ENCODE results near the gene ZNF500. TPM values are rescaled to one million over a fixed set of nuclear protein-coding genes. Genes with fewer than 3 reads are reported as not detected.
A peak's percentile ranks its signal among the peaks of the same experiment; 100 is the strongest.

ZNF500 gene
- total and polyA plus RNA-seq, 10 of the 15 experiments (the other 5 are each of a cell fraction or from before 2014, with no cell fraction given): 0.99 to 13.1 (median 5.5) TPM

DNA sequence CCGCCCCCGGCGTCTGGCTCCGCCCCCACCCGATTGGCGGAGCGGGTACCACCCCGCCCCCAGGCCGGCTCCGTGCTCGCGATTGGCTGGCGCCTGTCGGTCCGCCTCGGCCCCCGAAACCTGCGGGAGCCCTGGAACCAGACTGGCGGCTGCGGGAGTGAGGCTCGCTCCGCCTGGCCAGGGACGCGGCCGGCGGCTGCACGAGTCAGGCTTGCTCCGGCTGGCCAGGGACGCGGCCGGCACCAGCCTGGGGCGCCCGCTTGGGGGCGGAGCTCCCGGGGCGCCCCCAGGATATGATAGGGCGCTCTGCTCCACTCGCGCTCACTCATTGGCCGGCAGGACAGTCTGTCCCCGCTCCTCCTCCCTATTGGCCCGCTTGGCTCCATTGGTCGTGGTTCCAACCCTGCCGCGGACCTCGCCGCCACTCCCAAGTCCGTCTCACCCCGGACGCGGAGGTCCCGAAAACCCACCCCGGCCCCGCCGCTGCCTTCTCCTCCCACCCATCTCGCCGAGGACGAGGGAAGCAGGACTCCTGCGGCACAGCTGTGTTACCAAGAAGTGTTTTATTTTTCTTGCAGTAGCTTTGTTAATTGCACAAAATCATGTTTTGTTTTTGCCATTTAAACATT is 35.8 kb upstream of the ZNF500 start (continued):
- TF ChIP-seq, protein P1, sequence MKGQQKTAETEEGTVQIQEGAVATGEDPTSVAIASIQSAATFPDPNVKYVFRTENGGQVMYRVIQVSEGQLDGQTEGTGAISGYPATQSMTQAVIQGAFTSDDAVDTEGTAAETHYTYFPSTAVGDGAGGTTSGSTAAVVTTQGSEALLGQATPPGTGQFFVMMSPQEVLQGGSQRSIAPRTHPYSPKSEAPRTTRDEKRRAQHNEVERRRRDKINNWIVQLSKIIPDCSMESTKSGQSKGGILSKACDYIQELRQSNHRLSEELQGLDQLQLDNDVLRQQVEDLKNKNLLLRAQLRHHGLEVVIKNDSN (IDR thresholded peaks at IDR 0.05; ENCODE audit: borderline replicate concordance, extremely low read length, insufficient read depth, low read depth, low read length): no peak
- no peak for TF ChIP-seq NBN (IDR thresholded peaks at IDR 0.05)
- no peak for TF ChIP-seq MXI1 (IDR thresholded peaks at IDR 0.05; ENCODE audit: low read depth, low read length)
- no peak for TF ChIP-seq RB1 (IDR thresholded peaks at IDR 0.05; ENCODE audit: borderline replicate concordance)
- no peak for TF ChIP-seq JUNB (IDR thresholded peaks at IDR 0.05)
- TF ChIP-seq, protein P2, sequence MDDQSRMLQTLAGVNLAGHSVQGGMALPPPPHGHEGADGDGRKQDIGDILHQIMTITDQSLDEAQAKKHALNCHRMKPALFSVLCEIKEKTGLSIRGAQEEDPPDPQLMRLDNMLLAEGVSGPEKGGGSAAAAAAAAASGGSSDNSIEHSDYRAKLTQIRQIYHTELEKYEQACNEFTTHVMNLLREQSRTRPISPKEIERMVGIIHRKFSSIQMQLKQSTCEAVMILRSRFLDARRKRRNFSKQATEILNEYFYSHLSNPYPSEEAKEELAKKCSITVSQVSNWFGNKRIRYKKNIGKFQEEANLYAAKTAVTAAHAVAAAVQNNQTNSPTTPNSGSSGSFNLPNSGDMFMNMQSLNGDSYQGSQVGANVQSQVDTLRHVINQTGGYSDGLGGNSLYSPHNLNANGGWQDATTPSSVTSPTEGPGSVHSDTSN (IDR thresholded peaks at IDR 0.05; ENCODE audit: insufficient replicate concordance, low read depth, low read length): peak; percentile 97
- TF ChIP-seq, protein P3, sequence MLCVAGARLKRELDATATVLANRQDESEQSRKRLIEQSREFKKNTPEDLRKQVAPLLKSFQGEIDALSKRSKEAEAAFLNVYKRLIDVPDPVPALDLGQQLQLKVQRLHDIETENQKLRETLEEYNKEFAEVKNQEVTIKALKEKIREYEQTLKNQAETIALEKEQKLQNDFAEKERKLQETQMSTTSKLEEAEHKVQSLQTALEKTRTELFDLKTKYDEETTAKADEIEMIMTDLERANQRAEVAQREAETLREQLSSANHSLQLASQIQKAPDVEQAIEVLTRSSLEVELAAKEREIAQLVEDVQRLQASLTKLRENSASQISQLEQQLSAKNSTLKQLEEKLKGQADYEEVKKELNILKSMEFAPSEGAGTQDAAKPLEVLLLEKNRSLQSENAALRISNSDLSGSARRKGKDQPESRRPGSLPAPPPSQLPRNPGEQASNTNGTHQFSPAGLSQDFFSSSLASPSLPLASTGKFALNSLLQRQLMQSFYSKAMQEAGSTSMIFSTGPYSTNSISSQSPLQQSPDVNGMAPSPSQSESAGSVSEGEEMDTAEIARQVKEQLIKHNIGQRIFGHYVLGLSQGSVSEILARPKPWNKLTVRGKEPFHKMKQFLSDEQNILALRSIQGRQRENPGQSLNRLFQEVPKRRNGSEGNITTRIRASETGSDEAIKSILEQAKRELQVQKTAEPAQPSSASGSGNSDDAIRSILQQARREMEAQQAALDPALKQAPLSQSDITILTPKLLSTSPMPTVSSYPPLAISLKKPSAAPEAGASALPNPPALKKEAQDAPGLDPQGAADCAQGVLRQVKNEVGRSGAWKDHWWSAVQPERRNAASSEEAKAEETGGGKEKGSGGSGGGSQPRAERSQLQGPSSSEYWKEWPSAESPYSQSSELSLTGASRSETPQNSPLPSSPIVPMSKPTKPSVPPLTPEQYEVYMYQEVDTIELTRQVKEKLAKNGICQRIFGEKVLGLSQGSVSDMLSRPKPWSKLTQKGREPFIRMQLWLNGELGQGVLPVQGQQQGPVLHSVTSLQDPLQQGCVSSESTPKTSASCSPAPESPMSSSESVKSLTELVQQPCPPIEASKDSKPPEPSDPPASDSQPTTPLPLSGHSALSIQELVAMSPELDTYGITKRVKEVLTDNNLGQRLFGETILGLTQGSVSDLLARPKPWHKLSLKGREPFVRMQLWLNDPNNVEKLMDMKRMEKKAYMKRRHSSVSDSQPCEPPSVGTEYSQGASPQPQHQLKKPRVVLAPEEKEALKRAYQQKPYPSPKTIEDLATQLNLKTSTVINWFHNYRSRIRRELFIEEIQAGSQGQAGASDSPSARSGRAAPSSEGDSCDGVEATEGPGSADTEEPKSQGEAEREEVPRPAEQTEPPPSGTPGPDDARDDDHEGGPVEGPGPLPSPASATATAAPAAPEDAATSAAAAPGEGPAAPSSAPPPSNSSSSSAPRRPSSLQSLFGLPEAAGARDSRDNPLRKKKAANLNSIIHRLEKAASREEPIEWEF (IDR thresholded peaks at IDR 0.05; ENCODE audit: insufficient replicate concordance, low read depth, low read length): no peak
- peak; percentile 28; the same call in 1 of the 2 replicates for TF ChIP-seq CREB1 (IDR thresholded peaks at IDR 0.05; ENCODE audit: low read depth)
- TF ChIP-seq, protein P4, sequence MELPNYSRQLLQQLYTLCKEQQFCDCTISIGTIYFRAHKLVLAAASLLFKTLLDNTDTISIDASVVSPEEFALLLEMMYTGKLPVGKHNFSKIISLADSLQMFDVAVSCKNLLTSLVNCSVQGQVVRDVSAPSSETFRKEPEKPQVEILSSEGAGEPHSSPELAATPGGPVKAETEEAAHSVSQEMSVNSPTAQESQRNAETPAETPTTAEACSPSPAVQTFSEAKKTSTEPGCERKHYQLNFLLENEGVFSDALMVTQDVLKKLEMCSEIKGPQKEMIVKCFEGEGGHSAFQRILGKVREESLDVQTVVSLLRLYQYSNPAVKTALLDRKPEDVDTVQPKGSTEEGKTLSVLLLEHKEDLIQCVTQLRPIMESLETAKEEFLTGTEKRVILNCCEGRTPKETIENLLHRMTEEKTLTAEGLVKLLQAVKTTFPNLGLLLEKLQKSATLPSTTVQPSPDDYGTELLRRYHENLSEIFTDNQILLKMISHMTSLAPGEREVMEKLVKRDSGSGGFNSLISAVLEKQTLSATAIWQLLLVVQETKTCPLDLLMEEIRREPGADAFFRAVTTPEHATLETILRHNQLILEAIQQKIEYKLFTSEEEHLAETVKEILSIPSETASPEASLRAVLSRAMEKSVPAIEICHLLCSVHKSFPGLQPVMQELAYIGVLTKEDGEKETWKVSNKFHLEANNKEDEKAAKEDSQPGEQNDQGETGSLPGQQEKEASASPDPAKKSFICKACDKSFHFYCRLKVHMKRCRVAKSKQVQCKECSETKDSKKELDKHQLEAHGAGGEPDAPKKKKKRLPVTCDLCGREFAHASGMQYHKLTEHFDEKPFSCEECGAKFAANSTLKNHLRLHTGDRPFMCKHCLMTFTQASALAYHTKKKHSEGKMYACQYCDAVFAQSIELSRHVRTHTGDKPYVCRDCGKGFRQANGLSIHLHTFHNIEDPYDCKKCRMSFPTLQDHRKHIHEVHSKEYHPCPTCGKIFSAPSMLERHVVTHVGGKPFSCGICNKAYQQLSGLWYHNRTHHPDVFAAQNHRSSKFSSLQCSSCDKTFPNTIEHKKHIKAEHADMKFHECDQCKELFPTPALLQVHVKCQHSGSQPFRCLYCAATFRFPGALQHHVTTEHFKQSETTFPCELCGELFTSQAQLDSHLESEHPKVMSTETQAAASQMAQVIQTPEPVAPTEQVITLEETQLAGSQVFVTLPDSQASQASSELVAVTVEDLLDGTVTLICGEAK (IDR thresholded peaks at IDR 0.05; ENCODE audit: borderline replicate concordance): no peak
- TF ChIP-seq, protein P5, sequence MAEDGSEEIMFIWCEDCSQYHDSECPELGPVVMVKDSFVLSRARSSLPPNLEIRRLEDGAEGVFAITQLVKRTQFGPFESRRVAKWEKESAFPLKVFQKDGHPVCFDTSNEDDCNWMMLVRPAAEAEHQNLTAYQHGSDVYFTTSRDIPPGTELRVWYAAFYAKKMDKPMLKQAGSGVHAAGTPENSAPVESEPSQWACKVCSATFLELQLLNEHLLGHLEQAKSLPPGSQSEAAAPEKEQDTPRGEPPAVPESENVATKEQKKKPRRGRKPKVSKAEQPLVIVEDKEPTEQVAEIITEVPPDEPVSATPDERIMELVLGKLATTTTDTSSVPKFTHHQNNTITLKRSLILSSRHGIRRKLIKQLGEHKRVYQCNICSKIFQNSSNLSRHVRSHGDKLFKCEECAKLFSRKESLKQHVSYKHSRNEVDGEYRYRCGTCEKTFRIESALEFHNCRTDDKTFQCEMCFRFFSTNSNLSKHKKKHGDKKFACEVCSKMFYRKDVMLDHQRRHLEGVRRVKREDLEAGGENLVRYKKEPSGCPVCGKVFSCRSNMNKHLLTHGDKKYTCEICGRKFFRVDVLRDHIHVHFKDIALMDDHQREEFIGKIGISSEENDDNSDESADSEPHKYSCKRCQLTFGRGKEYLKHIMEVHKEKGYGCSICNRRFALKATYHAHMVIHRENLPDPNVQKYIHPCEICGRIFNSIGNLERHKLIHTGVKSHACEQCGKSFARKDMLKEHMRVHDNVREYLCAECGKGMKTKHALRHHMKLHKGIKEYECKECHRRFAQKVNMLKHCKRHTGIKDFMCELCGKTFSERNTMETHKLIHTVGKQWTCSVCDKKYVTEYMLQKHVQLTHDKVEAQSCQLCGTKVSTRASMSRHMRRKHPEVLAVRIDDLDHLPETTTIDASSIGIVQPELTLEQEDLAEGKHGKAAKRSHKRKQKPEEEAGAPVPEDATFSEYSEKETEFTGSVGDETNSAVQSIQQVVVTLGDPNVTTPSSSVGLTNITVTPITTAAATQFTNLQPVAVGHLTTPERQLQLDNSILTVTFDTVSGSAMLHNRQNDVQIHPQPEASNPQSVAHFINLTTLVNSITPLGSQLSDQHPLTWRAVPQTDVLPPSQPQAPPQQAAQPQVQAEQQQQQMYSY (CRISPR knock-in tag; IDR thresholded peaks at IDR 0.05): no peak
- peak; percentile 97 for TF ChIP-seq NFYB (IDR thresholded peaks at IDR 0.05; ENCODE audit: insufficient read depth, low read depth, low read length)
- TF ChIP-seq POLR2AphosphoS2 (IDR thresholded peaks at IDR 0.05; ENCODE audit: low read depth, low read length): peak; percentile 61; the same call in 1 of the 2 replicates
